GM18519 (cell line): ENCODE results near the gene CYB561.

Experiments used
- ATAC-seq: cut with Tn5 transposase; IDR thresholded peaks from one replicate; pipeline ENCODE4 v1.9.1; 2021; ENCODE audit warnings: mild to moderate bottlenecking, moderate library complexity; ENCODE audit not compliant: unreplicated experiment, low FRiP score

The CYB561 gene, protein sequence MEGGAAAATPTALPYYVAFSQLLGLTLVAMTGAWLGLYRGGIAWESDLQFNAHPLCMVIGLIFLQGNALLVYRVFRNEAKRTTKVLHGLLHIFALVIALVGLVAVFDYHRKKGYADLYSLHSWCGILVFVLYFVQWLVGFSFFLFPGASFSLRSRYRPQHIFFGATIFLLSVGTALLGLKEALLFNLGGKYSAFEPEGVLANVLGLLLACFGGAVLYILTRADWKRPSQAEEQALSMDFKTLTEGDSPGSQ

DNA sequence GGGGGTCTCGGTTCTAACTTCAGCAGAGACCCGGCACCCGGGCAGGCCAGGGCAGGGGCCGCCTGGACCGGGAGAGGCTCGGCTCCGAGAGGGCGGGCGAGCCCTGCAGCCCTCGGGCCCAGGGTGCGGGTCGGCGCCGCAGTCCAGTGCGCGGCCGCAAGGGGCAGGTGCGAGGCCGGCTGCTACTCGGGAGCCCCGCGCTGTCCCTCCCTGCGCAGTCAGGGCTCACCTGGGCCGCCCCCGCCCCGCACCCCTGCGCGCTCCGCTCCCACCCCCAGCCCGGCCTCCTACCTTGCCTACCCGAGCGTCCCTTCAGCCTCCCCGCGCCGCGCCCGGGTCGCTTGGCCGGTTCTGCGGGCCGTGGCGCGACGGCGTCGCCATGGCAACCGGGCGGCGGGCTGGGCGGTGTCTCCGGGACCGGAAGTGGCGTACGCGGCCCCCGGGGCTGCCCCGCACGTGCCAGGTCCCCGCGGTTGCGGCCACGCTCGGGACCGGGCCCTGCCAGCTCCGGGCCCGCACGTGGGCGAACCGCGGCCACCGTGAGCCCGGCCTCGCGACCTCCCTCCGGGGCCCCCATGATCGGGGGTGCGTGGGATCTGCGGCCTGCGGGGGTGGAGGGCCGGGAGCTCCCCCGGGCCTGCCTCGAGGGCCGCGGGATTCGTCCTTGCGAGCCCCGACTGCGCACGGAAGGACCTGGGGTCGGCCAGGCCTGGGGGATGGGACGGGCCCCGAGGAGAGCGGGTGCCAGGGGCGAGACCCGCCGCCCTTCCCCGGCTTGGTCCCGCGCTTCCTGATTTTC is at the start of gene CYB561:
TSS of gene CYB561 (minus strand) at position 353 of the 799 bp plus-strand sequence. CDS start 8,759 bp downstream, outside the sequence.
- ATAC-seq: peak; percentile 42

DNA sequence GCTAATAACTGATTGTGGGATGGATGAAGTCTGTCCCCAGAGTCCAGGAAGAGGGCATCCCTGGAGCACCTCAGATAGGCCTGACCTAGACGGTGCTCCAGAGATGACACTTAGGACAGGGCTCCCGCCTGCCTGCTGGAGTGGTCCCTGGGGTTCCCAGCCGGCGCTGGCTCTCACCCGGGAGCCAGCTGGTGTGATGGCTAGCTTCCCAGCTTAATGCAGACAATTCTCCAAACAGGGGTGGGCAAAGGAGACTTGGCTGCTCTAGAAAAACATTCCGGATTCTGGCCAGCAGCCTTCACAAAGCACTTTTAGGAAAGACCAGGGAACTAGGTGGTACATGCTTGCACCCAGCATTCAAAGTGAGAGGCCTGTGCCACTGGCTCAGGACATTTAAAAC is 49.4 kb upstream of the CYB561 start:
- no peak for ATAC-seq

DNA sequence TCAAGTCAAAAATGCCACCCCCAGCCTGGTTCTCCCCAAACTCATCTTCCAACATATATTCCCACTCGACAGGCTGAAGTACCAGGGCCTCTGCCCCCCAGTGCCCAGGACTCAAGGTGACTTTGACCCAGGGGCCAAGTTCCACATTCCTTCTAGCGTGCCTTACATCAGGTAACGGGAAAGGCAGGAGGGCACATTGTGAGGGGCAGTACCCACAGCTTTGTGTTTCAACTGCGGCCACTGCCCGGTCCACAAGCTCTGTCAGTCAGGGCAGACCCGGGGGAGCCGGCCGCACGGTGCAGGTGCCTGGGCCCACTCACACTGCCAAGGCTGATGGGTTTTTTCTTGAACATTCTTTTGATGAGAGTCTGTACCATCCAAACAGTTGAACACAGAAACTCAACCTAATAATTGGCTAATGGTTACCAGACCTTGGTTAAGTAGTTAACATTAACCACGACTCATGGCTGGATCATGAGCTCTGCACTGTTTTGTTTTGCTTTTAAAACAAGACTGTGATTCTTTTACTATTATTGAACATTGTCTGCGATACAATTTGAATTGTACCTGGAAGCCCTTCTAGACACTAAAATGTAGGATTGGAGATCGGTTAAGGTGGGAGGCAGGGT is 48.3 kb upstream of the CYB561 start:
- no peak for ATAC-seq

DNA sequence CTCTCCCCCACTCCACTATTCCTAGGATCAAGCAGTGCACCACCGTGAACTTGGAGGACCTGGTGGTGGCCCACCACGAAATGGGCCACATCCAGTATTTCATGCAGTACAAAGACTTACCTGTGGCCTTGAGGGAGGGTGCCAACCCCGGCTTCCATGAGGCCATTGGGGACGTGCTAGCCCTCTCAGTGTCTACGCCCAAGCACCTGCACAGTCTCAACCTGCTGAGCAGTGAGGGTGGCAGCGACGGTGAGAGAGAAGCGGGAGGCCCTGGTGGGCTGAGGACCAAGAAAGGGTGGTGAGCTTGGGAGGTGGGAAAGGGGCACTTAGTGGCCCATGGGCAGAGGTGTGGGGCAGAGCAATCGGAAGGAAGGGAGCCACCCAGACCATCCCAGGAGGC is 47.3 kb upstream of the CYB561 start:
- no peak for ATAC-seq

DNA sequence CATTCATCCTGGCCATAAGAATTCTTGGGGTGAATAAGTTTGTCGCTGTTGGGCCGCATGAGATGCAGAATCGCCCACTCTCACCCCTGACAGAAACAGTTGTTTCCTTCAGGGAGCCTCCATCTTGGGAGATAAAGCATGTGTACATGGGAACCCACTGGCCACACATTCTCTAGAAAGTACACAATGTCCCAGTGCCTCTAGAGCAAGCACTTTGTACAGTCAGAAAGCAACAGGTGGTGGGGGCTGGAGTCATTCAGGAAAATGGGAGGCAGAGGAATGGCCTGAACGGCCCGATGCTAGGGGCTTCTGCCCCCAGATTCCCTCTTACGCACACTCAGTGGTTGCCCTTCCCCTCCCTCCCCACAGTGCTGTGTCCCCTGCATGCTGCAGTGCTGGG is 46.8 kb upstream of the CYB561 start:
- no peak for ATAC-seq

DNA sequence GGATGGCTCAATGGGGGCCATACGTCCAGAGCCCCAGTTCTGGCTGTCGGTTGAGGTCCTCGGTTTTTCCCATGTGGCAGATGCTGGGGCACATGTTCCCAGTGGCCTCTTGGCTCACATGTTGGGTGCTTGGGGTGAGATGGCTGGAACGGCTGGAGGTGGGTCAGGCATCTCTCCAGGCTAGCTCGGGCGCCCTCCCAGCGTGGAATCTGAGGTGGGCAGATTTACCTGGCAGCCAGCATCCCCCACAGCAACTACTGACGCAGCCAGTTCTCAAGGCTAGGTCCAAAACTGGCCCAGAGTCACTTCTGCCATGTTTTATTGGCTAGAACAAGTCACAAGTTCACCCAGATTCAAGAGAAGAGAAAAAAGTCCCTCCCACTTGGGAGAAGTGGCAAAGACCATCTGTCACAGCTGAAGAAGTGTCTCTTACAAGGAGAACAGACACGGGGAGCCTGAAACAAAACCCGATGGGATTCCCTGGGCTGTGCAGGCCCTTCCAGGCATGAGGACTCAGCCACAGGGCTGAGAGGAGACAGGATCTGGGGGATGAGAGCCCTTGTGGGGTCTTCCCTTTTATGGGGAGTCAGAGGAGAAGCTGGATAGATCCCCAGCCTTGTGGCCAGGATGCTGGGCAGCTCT is 46.0 kb upstream of the CYB561 start:
- no peak for ATAC-seq

DNA sequence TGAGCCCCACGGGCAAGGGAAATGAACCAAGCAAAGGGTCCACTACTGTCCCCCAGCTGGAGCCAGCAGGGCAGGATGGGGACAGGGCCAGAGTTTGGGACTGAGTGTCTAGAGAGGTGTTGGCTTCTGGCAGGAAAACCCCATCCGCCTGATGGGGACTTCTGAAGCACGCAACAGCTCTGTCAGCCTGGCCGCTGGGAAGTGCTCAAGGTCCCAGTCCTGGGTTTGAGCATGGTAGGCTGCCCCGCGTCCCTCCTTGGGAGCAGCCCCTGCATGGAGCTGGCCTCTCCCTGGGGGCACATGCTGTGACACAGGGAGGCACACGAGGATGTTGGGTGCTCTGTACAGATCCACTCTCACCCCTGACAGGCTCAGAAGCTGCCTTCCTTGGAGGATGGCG is 45.3 kb upstream of the CYB561 start:
- ATAC-seq: no peak

DNA sequence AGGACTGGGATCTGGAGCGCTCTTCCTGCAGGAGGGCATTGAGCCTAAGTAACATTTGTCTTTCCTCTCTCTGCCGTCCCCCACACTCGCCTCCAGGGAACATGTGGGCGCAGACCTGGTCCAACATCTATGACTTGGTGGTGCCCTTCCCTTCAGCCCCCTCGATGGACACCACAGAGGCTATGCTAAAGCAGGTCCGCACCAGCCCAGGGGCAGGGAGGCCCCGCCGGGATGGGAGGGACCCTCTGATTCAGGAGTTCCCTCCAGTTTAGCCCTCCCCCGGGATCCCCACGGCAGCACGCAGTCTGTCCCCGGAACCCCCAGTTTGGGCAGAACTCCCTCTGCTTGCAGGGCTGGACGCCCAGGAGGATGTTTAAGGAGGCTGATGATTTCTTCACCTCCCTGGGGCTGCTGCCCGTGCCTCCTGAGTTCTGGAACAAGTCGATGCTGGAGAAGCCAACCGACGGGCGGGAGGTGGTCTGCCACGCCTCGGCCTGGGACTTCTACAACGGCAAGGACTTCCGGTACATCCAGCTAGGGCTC is 44.8 kb upstream of the CYB561 start:
- ATAC-seq: no peak

DNA sequence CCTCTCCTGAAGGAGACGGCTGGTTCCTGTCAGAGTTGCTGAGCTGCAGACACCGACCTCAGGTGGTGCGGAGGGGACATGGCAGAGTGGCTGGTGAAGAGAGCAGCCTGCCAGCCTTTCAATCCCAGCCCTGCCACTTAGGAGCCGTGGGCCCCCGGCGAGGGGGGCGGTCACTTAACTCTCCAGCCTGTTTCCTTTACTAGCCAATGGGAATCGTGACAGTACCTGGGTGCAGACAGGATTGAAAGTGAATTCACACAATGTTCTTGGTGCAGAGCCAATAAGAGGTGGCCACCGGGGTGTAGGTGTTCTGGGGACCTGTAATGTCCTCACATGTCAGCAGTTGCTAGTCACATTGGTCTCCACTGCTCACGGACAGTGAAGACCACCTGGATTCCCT is 44.2 kb upstream of the CYB561 start:
- no peak for ATAC-seq

DNA sequence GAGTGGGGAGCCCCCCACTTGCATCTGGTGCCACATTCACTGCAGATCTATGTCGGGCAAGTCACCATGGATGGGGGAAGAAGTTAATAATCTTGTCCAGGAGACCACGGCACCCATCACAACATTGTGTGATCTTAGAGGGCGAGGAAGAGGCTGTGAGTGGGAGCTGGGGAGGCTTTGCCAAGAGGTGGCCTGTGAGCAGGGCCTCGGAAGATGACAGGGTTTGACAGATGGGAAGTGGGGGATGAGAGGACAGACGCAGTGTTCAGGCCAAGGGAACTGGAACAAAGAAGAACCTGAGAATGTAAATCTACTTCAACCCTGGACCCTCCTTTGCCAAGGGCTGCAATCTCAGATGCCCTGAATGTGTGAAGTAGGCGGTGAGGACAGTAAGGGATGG is 43.2 kb upstream of the CYB561 start:
- no peak for ATAC-seq

DNA sequence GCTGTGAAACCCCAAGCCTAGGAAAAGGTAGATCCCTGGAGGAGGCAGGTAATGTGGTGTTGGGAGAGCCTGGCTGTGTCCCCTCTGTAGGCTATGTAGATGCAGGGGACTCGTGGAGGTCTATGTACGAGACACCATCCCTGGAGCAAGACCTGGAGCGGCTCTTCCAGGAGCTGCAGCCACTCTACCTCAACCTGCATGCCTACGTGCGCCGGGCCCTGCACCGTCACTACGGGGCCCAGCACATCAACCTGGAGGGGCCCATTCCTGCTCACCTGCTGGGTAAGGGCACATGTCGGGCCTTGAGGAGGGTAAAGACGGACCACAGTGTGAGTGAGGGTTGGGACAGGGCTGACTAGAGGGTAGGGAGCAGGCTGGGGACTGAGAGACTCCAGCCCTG is 42.7 kb upstream of the CYB561 start:
- no peak for ATAC-seq

DNA sequence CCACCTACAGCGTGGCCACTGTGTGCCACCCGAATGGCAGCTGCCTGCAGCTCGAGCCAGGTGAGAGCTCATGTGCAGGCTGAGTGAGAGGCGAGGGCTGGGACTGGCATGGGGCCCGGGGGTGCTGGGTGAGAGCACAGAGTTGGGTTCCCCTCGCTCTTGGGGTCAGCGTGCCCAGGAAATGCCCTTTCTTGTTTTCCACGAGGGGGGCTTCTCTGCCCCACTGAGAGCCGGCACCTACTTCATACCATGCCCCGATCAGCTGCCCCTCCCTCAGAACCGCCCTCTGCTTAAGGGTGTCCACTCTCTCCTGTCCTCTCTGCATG is 40.9 kb upstream of the CYB561 start:
- no peak for ATAC-seq

DNA sequence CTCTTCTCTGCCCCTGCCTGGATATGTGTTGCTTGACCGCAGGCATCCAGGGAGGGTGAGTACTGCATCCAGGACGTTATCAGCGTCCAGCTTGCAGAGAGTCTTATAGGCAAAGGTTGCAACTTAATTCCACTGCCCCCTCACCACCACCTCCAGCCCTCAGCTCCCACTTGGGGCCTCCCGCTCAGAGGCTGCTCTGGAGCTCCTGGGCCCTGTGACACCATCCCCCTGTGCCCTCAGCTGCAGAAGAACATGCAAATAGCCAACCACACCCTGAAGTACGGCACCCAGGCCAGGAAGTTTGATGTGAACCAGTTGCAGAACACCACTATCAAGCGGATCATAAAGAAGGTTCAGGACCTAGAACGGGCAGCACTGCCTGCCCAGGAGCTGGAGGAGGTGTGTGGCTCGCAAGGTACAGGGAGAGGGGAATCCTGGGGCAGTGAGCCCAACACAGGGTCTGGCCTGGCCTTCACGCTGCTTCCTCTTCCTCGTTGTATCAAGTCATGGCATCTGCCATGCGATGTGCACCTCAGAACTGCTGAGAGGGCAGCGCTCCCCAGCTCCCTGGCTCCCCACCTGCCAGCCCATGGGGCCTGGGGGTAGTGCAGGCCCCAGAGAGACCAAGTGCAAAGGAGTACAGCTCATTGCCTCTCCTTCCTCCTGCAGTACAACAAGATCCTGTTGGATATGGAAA is 40.4 kb upstream of the CYB561 start:
- ATAC-seq: no peak

DNA sequence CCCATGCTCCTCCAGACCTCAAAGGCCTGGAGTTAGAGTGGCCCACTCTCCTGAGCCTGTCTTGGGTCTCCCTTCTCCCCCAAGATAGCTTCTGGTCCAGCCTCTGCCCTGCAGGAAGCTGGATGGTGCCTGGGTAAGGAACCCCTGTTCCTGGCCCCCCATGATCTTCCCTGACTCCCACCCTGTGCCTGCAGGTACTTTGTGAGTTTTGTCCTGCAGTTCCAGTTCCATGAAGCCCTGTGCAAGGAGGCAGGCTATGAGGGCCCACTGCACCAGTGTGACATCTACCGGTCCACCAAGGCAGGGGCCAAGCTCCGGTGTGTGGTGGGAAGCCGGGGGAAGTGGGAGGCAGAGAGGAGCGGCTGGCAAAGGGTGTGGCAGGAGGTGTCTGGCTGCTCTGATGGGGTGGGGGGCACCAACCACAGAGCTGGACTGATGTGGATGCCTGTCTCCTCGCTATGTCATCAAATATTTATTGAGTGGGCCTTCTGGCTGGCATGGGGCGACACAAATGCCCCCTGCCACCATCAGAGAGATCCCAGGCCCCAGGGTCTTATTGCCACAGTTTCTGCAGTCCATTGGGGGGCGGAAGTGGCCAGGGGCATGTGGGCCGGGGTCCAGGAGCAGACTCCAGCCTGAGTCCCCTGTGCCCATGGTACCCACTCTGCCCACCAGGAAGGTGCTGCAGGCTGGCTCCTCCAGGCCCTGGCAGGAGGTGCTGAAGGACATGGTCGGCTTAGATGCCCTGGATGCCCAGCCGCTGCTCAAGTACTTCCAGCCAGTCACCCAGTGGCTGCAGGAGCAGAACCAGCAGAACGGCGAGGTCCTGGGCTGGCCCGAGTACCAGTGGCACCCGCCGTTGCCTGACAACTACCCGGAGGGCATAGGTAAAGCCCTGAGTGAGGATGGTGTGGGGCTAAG is 37.8 kb upstream of the CYB561 start:
- no peak for ATAC-seq

DNA sequence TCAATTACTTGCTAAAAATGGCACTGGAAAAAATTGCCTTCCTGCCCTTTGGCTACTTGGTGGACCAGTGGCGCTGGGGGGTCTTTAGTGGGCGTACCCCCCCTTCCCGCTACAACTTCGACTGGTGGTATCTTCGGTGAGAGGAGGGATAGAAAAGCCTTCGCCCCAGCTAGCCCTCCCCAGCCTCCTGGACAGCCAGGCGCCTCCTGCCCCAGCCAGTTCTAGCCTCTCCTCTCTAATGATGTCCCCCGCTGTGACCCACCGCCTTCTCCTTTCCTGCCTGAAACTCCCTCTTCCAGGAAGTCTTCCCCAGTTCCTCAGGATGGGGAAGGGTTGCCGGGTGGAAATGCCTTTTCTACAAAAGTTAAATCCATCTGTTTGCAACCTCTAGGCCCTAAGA is 36.9 kb upstream of the CYB561 start:
- no peak for ATAC-seq

DNA sequence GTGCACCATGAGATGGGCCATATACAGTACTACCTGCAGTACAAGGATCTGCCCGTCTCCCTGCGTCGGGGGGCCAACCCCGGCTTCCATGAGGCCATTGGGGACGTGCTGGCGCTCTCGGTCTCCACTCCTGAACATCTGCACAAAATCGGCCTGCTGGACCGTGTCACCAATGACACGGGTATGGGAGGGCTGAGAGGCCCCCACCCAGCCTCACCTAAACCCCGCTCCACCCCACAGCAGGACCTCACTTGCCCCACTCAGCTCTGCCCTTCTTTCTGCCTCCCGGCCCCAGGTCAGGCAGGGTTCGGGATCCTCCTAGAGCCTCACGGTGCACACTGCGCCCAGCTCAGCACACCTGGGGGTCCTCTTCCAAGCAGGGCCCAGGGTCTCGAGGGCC is 36.4 kb upstream of the CYB561 start:
- no peak for ATAC-seq

DNA sequence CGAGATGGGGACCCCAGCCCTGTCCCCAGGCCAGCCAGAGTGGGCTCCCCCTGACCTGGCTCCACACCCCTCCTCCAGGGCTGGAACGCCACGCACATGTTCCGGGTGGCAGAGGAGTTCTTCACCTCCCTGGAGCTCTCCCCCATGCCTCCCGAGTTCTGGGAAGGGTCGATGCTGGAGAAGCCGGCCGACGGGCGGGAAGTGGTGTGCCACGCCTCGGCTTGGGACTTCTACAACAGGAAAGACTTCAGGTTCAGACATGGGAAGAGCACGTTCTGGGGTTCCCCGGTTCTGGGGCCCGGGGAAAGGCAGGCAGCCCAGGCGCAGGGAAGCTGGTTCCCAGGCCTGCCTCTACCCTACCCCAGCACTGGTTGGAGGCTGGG is 35.4 kb upstream of the CYB561 start:
- no peak for ATAC-seq

DNA sequence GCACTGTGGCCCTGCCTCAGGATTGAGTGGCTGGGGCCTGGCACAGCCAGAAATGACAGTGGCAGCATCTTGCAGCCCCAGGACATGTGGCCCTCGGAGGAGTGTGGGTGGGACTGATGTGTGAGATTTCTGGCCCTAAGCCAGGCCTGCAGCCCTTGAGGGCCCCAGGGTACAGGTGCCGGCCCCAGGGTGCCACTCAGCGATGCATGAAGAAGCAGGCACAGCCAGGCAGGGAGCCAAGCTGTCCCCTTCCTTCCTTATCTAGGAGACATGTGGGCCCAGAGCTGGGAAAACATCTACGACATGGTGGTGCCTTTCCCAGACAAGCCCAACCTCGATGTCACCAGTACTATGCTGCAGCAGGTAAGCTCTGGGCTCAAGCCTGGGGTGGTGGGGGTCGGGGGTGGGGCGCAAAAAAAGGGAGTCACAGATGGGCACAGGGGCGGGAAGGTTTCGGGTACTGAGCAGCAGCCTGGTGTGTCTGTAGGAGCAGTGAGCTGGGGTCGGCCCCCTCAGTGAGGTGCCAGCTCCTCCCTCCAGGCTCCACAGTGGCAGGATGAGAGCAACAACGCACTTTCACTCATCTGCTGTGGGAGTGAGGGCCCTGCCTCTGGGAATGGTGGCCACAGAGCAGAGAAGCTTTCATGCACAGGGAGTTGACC is 34.9 kb upstream of the CYB561 start:
- ATAC-seq: no peak

DNA sequence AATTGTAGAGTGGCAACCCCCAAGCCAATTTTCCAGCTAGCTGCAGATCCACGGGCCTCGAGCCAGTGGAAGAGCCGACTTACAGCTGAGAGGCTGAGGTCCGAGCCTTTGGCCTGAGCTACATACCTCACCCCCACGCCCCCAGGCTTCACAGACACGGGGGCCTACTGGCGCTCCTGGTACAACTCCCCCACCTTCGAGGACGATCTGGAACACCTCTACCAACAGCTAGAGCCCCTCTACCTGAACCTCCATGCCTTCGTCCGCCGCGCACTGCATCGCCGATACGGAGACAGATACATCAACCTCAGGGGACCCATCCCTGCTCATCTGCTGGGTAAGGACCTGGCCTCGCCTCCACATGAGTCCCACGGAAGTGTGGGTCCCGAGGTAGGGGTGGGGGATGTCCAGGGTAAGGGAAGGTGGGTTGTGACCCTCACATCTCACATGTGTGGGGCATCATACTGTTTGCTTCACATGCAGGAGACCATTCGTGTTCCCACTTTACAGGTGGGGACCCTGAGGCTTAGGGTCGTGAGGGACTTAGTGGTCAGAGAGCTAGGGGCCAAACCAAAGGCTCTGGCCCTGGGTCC is 34.2 kb upstream of the CYB561 start:
- ATAC-seq: no peak
